Activated gamma-delta T cell (primary cell): ENCODE results near the gene PLCG1.

Experiments
- DNase-seq: peaks from one replicate; lab custom pipeline; 2025; lab: John Stamatoyannopoulos, UW

The PLCG1 gene

DNA sequence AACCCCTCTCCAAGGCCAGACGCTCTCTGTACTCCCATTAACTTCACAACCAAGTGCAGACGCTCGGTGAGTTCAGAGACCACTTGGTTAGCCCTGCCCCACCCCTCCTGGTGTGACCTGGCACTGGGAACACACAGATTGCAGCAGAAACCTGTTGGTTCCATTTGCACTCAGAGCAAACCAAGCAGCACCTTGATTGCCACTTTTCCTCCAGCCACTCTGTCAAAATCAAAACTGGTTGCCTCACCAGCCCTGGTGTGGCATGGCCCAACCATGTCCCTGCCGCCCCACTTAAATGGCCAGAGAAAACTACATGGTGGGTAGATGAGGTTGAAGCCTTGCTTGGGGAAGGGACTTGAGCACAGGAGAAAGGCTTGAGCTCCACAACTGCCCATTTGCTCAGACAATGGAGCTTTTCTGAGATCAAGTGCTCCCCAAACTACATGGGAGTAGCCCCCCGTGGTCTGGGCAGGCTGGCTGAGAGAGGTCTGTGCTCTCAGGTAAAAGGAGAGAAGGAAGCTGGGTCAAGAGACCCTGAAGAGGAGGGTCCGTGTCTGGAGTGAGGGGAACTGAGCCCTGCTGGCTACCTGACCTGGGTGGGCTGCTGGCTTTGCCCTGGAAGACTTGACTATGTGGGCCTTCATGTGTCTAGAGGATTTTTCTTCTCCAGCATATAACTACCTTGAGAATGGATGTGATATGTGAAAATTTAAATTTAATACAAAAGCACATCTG is 43.4 kb downstream of the PLCG1 start:
- no peak for DNase-seq

GRCh38 chr20:41181567-41181966 is 44.2 kb downstream of the PLCG1 start:
- no peak for DNase-seq

DNA sequence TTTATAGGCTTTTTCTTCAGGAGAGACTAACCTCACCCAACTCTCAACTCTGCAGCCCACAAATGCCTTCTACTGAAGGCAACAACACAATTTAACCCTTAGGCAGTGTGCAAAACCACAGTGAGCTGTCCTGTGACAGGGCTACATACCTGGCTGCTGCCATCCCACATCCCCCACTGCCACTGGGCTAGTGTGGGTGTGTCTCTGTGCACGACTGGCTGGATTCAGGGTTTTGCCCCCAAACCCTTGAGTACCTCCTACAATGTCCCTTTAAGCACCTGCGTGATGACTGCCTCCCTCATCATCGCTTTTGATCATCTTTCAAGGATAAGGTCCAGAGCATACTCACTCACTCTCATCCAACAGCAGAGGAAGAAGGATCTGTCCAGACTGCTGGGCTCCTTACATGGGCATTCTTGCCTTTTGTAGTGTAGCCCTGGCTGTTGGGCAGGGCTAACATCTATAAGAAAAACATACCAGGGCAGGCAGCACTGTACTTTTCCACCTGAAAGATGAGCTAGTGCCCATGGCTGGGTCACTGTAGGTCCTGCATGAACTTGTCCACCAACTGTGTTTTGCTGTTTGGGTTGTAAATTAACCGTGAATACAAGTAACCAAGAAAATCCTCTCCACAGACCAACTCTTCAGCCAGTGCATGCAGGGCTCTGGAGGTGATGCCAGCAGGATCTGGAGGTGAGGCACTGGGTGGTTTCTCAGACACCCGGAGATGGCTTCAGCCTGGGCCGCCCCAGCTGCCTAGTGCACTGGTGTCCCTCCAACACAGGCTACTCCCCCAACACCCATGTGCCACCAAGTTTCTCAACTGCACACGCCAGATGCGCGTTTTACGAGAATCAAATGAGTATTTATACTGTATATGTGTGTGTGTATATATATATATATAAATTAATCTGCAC is 45.2 kb downstream of the PLCG1 start:
- no peak for DNase-seq

DNA sequence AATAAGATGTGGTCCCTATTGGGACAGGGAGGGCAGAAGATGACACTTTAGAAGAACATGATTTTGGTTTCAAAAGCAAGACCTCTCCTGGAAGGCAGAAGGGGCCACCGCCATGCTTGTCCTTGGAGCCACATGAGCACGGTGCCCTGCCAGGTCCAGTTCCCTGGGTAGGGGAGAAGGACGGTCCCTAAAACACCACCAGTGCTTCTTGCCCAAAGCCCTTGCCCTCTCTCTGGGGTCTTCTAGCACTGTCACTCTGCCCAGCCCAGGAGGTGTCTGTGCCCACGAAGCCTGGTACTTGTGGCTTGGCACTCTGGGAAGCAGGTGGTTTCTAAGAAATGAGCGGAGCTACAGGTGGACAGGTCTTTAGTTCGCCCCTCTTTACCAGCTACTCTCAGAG is 46.0 kb downstream of the PLCG1 start:
- DNase-seq = no peak

DNA sequence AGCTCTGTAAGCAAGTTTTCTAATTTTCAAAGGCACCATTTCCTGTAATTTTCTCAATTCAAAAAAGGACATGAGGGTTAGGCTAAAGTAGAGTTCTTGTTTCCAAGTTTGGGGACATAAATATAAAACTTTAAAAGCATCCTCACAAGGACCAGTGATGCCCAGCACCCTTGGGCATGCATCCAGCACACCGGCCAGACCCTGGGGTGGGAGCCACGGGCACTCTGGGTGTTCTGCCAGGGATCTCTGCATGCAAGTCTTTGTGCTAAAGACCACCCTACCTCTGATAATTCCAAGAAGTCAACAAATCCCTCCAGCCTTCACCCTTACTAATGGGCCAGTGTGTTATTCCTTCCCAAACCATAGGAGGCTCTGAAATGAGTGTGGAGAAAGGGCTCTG is 46.5 kb downstream of the PLCG1 start:
- no peak for DNase-seq

DNA sequence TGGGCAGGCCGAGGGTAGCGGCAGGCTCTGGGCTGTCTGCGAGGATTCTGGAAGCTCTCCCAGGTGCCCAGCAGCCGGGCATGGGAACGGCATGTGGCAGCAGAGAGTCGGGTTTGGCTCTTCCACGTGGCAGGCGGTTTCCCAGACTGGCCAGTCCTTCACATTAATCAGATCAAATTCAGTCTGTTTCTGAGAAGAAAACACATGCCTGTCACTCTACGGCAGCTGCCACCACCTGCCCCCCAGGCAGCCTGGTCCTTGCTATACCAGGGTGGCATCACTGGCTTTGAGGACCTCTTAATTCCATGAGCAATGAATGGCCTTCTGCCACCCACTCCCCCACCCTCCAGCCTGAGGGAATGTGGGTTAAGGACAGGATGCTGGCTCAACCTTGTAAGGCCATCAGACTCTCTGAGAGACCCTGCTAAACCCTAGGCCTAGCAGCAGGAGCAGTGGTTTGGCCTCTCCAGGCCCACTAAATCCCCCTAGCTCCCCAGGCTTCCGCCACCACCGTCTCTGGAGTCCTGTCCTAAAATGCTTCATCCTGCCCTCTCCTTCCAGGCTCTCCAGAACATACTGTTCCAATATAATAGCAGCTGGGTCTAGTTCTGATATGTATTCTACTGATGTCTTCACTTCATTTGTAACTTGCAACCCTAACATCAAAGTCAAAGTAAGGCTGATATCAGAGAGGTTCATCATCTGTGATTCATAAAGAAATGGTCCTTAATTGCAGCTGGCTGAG is 47.8 kb downstream of the PLCG1 start:
- DNase-seq = no peak

- DNase-seq = no peak
Measured at GRCh38 chr20:41187668-41188067, 50.3 kb downstream of the PLCG1 start.

DNA sequence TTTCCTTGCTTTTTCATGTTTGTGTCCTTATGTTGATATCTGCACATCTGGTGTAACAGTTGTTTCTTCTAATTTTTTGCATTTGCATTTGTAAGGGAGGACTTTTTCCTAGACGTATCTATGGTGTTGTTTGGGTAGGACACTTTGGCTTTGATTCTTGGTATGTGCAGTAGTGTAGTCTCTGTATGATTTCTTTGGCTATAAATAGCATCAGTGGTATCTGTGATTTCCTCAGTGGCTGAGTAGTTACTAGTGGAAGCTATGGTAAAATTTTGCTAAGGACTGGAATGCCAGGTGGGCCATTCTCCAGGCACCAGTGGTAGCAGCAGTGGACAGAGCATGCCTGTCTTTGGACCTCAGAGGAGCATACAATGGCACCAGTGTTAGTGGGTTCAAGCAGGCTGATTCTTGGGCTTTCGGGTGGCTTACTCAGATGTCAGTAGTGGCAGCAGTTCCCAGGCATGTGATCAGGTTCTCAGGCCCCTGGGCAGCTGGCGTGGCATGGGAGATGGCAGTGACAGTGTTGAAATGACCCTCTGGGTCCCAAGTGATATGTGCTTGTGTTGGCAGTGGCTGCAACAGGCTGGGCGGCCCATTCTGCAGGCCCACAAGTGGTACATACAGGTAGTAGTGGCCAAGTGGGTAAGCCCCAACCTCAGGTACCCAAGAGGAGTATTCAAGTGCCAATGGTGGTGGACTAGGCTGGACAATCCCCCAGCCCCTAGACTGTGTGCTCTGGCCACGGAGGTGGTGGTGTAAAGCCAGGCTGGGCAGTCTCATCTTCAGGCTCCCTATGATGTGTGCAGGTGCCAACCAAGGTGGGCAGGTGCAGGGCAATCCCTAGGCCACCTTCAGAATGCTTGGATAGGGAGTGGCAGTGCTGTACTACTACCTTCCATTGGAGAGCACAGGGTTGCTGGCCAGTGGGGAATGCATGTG is 54.5 kb downstream of the PLCG1 start:
- no peak for DNase-seq

DNA sequence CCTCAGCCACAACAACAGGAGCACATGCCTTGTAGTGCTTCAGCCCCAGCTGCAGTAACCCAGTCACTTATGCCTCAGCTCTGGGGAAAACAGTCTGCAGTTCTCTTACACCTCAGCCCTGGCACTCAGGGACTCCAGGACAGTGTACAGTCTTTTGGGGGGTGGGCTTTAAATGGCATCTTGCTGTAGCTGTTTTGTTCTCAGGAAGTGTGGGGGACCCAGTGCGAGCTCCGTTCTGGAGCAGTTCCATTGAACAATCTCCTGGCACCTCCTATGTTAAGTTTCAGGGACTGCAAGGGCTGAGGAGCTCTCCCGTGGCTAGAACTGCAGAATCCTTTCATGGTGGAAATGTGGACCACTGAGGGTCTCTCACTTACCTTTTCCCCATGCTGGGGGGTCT is 55.2 kb downstream of the PLCG1 start:
- no peak for DNase-seq

GRCh38 chr20:41196653-41197225 is 59.4 kb downstream of the PLCG1 start:
- no peak for DNase-seq

GRCh38 chr20:41198443-41198842 is 61.1 kb downstream of the PLCG1 start:
- no peak for DNase-seq

- no peak for DNase-seq
Measured at GRCh38 chr20:41200446-41201202, 63.3 kb downstream of the PLCG1 start.

- no peak for DNase-seq
Measured at GRCh38 chr20:41201760-41202159, 64.4 kb downstream of the PLCG1 start.

GRCh38 chr20:41202426-41202825 is 65.1 kb downstream of the PLCG1 start:
- no peak for DNase-seq

DNA sequence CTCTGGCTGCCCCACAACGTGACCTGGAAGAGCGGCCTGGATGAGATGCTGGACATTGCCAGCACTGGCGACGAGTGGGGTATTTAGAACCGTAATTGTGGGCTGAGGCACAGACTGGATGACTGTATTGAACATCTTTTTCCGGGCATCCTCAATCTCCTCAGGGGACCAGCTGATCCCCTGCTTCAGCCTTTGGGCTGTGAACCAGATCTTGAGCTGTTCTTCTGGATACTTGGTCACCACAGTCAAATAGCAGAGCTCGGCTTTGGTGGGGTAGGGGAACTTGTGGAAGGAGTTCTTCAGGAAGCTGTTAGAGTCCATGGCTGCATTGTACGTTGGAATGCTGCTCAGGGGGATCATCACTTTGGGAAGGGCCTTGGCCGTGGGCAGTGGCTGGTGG is 66.3 kb downstream of the PLCG1 start:
- DNase-seq = no peak

GRCh38 chr20:41204304-41205265 is 67.2 kb downstream of the PLCG1 start:
- no peak for DNase-seq

GRCh38 chr20:41205313-41205712 is 68.0 kb downstream of the PLCG1 start:
- no peak for DNase-seq

DNA sequence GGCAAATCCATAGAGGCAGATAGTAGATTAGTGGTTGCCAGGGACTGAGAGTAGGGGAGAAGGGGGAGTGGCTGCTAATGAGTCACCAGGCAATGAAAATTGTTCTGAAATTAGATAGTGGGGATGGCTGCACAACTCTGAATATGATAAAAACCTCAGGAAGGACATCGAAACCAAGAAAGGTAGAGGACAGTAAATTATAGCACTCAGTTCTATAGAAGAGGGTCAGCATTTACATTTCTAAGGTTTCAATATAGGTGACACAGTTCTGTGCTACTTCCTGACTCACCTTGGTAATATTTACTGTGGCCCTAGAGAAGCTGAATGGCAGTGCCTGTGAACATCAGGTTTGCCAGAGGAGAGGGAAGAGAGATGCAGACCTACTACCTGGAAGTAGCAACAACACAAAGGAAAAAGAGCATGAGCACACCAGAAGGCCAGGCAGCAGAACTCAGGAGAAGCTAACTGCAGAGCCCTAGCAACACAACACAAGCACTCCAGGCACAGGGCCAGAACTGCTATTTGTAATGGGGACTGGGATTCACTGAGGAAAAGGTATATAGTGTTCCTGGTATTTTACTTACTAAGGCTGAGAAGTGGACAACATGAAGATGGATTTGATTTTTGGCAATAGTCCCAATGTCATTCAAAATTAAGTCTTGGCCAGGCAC is 75.9 kb downstream of the PLCG1 start:
- no peak for DNase-seq

GRCh38 chr20:41214202-41214601 is 76.9 kb downstream of the PLCG1 start:
- DNase-seq = no peak
